ENCODE measurements around the gene RPP21. TPM values are rescaled to one million over a fixed set of nuclear protein-coding genes. Genes with fewer than 3 reads are reported as not detected.

RPP21 gene
- total and polyA plus RNA-seq, 10 of the 15 experiments (the other 5 are each of a cell fraction or from before 2014, with no cell fraction given) = 14.3 to 94.6 (median 42.1) TPM

GRCh38 chr6:30304002-30304401 is 41.0 kb upstream of the RPP21 start:
- TF ChIP-seq WRNIP1 (IDR thresholded peaks at IDR 0.05; ENCODE audit: borderline replicate concordance, low read depth, low read length) (no peak), ZNF384 (IDR thresholded peaks at IDR 0.05; ENCODE audit: borderline replicate concordance, low read depth, low read length) (no peak), IRF5 (IDR thresholded peaks at IDR 0.05; ENCODE audit: borderline replicate concordance) (no peak), E4F1 (IDR thresholded peaks at IDR 0.05; ENCODE audit: borderline replicate concordance, partially characterized antibody) (no peak)
- 100% methylated on average over 2 of the region's 2 CpGs for WGBS (ENCODE audit: insufficient coverage, insufficient replicate concordance, low lambda C conversion rate, missing lambda C conversion rate)
- ChIA-PET POLR2A (no interaction called here), SMC1A (ENCODE audit: uncharacterized antibody, unreplicated experiment) (interaction anchor here (1.4 kb wide), 1 partner anchor 10 kb away, joined by 4 read pairs; no protein-coding TSS in a partner anchor), RAD21 (ENCODE audit: unreplicated experiment) (no interaction called here), CTCF (interaction anchor here (0.6 kb wide), 1 partner anchor 708 kb away, joined by 3 read pairs; no protein-coding TSS in a partner anchor)
- no peak for DNase-seq (ENCODE audit: low read depth, low spot score)
- Histone ChIP-seq H3K9ac (ENCODE audit: control insufficient read depth, insufficient read depth, low read length) (no peak overlapping the region), H2AFZ (ENCODE audit: control insufficient read depth, low read depth, low read length) (no peak overlapping the region), H3K79me2 (ENCODE audit: control insufficient read depth, insufficient read depth, low read length) (peaks cover 4% of the 10 kb centered on the region), H3K4me2 (ENCODE audit: control insufficient read depth, insufficient read depth) (no peak overlapping the region), H3K4me3 (no peak overlapping the region), H3K4me1 (ENCODE audit: control insufficient read depth, insufficient read depth, low read length) (no peaks in the 10 kb centered on the region), H3K9me3 (replicated peaks; ENCODE audit: control insufficient read depth, insufficient read depth, low read length) (no peaks in the 10 kb centered on the region; the same call in 2 of the 3 replicates), H3K27ac (ENCODE audit: control insufficient read depth, insufficient read depth) (no peak overlapping the region), H4K20me1 (ENCODE audit: control insufficient read depth, insufficient read depth) (no peaks in the 10 kb centered on the region; the same call in 1 of the 2 replicates), H3K27me3 (replicated peaks in 1 of 2; ENCODE audit: control insufficient read depth in 2 of 2, insufficient read depth in 2 of 2, low read length in 1 of 2) (no peaks in the 10 kb centered on the region), H3K36me3 (ENCODE audit: control insufficient read depth in 2 of 2, insufficient read depth in 2 of 2, low read length in 1 of 2) (peaks cover 5 to 18% of the 10 kb centered on the region in 2 experiments; a peak in 3 of 4 replicates)
- no TSS peak for BruUV-seq (replicated peaks)
- intact Hi-C loops (cut with micrococcal nuclease; ENCODE audit: unreplicated experiment) = no loop called here
- no peak for ATAC-seq
- no peak for FAIRE-seq
- in situ Hi-C loops (cut with MboI) = no loop called here
